ENCODE results near the gene INSYN2B.

The INSYN2B gene

GRCh38 chr5:169933616-169934015 is 46.7 kb downstream of the INSYN2B start:
- no peak for DNase-seq (ENCODE audit: low read depth, low spot score)

- no peak for DNase-seq (ENCODE audit: low read depth, low spot score)
These were observed 47.2 kb downstream of the INSYN2B start for GRCh38 chr5:169933127-169933526.

GRCh38 chr5:169923988-169924387 is 56.3 kb downstream of the INSYN2B start:
- DNase-seq (ENCODE audit: low read depth, low spot score): no peak

DNA sequence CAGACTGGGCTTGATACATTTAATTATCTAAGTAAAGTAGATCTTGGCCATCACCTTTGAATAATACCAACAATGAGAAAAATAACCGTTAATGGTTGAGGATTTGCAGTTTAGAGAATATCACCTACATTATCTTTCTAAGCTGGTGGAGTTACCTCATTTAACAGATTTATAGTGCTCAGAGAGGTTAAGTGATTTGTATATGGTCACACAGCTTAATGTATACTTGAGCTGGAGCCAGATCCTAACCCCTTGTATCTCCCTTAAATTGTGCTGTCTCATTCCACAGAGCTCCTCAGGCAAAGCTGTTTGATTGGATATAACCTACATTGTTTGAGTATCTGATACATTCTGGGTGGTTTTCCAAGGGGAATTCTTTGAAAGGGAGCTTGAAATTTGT is 57.8 kb downstream of the INSYN2B start:
- DNase-seq (ENCODE audit: low read depth, low spot score): no peak

- no peak for DNase-seq (ENCODE audit: low read depth, low spot score)
These were observed 58.3 kb downstream of the INSYN2B start for GRCh38 chr5:169921949-169922348.

- DNase-seq (ENCODE audit: low read depth, low spot score): no peak
These were observed 58.9 kb downstream of the INSYN2B start for GRCh38 chr5:169921384-169921783.

GRCh38 chr5:169920474-169920873 is 59.8 kb downstream of the INSYN2B start:
- DNase-seq (ENCODE audit: low read depth, low spot score): no peak

- DNase-seq (ENCODE audit: low read depth, low spot score): no peak
These were observed 62.1 kb downstream of the INSYN2B start for GRCh38 chr5:169918228-169918627.

GRCh38 chr5:169917500-169917899 is 62.8 kb downstream of the INSYN2B start:
- DNase-seq (ENCODE audit: low read depth, low spot score): no peak

DNA sequence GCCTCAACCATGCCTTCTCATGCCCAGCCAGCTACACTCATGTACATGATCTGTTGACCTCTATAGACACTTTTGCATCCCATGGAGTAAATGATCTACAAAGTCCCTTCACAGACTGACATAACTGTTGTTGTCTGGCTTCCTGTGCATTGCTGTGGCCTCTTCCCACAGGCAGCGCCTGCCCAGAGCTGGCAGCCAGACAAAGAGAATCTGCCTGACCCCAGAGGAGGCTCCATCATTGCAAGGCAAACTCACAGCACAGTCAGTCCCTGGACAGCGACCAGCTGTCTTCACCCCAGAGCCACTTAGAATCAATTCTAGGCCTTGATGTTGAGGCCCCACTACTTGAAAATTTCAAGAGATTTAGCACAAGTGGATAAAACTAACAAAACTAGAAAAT is 65.5 kb downstream of the INSYN2B start:
- peak; percentile 49 for DNase-seq (ENCODE audit: low read depth, low spot score)

GRCh38 chr5:169913479-169913878 is 66.8 kb downstream of the INSYN2B start:
- DNase-seq (ENCODE audit: low read depth, low spot score): no peak

DNA sequence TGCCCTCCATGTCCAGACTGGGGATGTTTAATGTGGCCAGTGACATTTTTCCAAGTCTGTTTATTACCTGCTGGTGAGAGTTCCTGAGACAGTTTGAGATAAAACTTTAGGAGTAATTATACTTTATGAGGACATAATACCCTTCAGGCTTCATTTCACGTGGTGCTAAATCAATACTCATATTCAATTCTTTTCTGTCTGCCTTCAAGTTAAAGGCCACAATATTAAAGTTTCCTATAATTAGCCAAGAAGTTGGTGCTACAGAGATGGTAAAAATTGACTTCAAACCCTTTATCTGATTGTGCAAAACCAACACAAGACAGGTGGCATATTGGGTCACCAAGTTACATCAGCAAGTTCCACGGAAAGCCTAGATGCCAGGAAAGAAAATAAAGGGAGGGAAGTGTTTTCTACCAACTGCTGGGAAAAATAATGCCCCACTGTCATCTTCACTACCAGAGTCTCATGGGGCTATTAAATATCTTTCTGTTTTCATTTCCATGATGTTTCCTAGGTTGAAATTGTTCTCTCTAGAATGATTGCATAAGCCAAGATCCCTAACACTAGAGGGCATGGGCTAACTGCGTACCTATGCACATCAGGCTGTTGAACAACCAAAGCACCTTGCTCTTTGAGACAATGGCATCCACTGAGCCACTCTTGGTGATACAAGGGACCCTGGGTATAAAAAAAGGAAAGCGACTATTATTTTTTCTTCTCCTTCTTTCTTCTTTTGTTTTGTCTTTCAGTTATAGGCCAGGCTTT is 68.7 kb downstream of the INSYN2B start:
- DNase-seq (ENCODE audit: low read depth, low spot score): no peak

GRCh38 chr5:169910393-169910792 is 69.9 kb downstream of the INSYN2B start:
- no peak for DNase-seq (ENCODE audit: low read depth, low spot score)

GRCh38 chr5:169909945-169910344 is 70.3 kb downstream of the INSYN2B start:
- no peak for DNase-seq (ENCODE audit: low read depth, low spot score)

GRCh38 chr5:169908864-169909263 is 71.4 kb downstream of the INSYN2B start:
- DNase-seq (ENCODE audit: low read depth, low spot score): no peak

GRCh38 chr5:169906745-169907649 is 73.3 kb downstream of the INSYN2B start:
- DNase-seq (ENCODE audit: low read depth, low spot score): no peak

GRCh38 chr5:169905017-169905416 is 75.3 kb downstream of the INSYN2B start:
- DNase-seq (ENCODE audit: low read depth, low spot score): no peak

- no peak for DNase-seq (ENCODE audit: low read depth, low spot score)
These were observed 75.8 kb downstream of the INSYN2B start for GRCh38 chr5:169904508-169904907.

DNA sequence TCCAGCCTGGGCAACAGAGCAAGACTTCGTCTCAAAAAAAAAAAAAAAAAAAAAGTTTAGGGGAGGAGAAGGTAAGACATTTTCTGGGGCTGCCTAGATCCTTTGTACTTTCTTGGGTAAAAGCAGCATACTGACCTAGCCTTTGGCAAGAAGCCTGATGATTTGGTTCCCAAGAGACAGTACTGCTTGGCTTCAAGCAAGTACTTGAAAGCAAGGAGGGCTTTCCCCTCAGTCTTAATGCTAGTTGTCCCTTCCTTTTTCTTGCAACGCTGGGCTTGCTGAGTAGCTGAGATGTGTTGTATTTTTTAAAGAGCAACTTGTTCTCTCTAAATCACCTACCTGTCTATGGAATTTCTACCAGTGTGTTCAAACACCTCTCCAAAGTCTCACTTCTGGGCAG is 76.2 kb downstream of the INSYN2B start:
- peak; percentile 15 for DNase-seq (ENCODE audit: low read depth, low spot score)

DNA sequence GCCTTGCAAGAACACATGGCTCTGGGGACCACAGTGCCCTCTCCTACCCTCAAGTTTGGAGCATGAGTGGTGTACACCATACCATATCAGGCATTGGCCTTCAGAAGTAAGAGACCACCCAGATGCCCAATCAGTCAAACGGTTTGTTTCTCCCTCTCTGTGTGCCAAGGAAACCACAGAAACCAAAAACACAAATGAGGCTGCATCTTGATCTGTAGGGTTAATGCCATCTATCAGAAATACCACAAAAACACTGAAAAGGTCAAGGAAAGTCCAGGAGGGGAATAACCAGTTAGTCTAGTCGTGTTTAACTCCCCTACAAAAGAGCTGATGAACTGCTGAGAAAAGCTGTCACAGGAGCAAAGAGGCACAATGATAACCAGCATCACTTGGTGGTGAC is 78.4 kb downstream of the INSYN2B start:
- no peak for DNase-seq (ENCODE audit: low read depth, low spot score)

- DNase-seq (ENCODE audit: low read depth, low spot score): no peak
These were observed 82.8 kb downstream of the INSYN2B start for GRCh38 chr5:169897481-169897880.

GRCh38 chr5:169895926-169896325 is 84.4 kb downstream of the INSYN2B start:
- no peak for DNase-seq (ENCODE audit: low read depth, low spot score)

GRCh38 chr5:169893571-169893970 is 86.7 kb downstream of the INSYN2B start:
- DNase-seq (ENCODE audit: low read depth, low spot score): no peak

All from smooth muscle cell of the brain vasculature (primary cell).